Activated CD4-positive, alpha-beta T cell treated with anti-CD3 and anti-CD28 coated beads, Interleukin-10, Interleukin-2, amounts not matched to agents 100 ng/mL and 50 ng/mL, durations not matched to agents 16 hours and 8 hours (primary cell): ENCODE measurements around the gene SOAT2.
"Not testable (repeated sequence)": the region's sequence is repeated elsewhere in the genome, so short reads cannot be mapped to it uniquely, and the experiment has no call there.

Source experiments
- DNase-seq: peaks from one replicate; pipeline ENCODE4 v3.0.0-alpha.2; 2020

The SOAT2 gene

GRCh38 chr12:53090105-53090504 is 13.2 kb upstream of the SOAT2 start:
- no peak for DNase-seq

GRCh38 chr12:53090554-53090953 is 12.7 kb upstream of the SOAT2 start:
- no peak for DNase-seq

- DNase-seq = no peak
Observed at GRCh38 chr12:53091756-53092155, 11.5 kb upstream of the SOAT2 start.

- no peak for DNase-seq
Observed at GRCh38 chr12:53093777-53094393, 9.4 kb upstream of the SOAT2 start.

GRCh38 chr12:53094394-53094787 is 8.9 kb upstream of the SOAT2 start:
- DNase-seq = no peak

- not testable (repeated sequence) for DNase-seq
Observed at GRCh38 chr12:53094796-53095595, 8.3 kb upstream of the SOAT2 start.

GRCh38 chr12:53095596-53095895 is 7.7 kb upstream of the SOAT2 start:
- DNase-seq = not testable (repeated sequence)

- no peak for DNase-seq
Observed at GRCh38 chr12:53096089-53096741, 7.1 kb upstream of the SOAT2 start.

GRCh38 chr12:53096759-53097158 is 6.5 kb upstream of the SOAT2 start:
- no peak for DNase-seq

- DNase-seq = no peak
Observed at GRCh38 chr12:53097207-53097563, 6.1 kb upstream of the SOAT2 start.

GRCh38 chr12:53097564-53098353 is 5.5 kb upstream of the SOAT2 start, which contains the start of gene IGFBP6:
IGFBP6 (plus strand) TSS chr12:53097667; CDS start chr12:53097718, 51 bp downstream.
- DNase-seq = peak; percentile 66

GRCh38 chr12:53098354-53098981 is 4.8 kb upstream of the SOAT2 start:
- DNase-seq = no peak

- DNase-seq = peak; percentile 87
Observed at GRCh38 chr12:53099071-53099882, 4.0 kb upstream of the SOAT2 start.

- no peak for DNase-seq
Observed at GRCh38 chr12:53100466-53101151, 2.7 kb upstream of the SOAT2 start.

- DNase-seq = no peak
Observed at GRCh38 chr12:53101266-53101665, 2.0 kb upstream of the SOAT2 start.

- no peak for DNase-seq
Observed at GRCh38 chr12:53101931-53102781, 1.1 kb upstream of the SOAT2 start.

GRCh38 chr12:53103860-53104305 is 597 bp downstream of the SOAT2 start:
- peak; percentile 21 for DNase-seq

GRCh38 chr12:53105256-53105655 is 2.0 kb downstream of the SOAT2 start:
- DNase-seq = no peak

GRCh38 chr12:53105712-53106439 is 2.6 kb downstream of the SOAT2 start:
- no peak for DNase-seq

- DNase-seq = no peak
Observed at GRCh38 chr12:53107122-53107521, 3.8 kb downstream of the SOAT2 start.
